Thymus (tissue), 11 donors: ENCODE data around the gene LAMB1. TPM values are rescaled to one million over a fixed set of nuclear protein-coding genes. Genes with fewer than 3 reads are reported as not detected.

ENCODE experiments used
- DNase-seq, 9 donors: peaks; one replicate each; pipeline ENCODE4 v3.0.0-alpha.2; 2013; ENCODE audit warnings: low spot score in 9 of 9, low read depth in 6 of 9, missing footprints in 1 of 9
- H3K27ac ChIP-seq, 2 donors: one replicate each; pipeline ENCODE4 v1.5.1; 2013; ENCODE audit warnings: control low read depth in 1 of 2, low read depth in 1 of 2, low read length in 1 of 2, mild to moderate bottlenecking in 1 of 2, moderate library complexity in 1 of 2
- H3K27me3 ChIP-seq, 2 donors: one replicate each; pipeline ENCODE4 v1.5.1; 2013; ENCODE audit warnings: low read length in 1 of 2; ENCODE audit not compliant: control insufficient read depth in 2 of 2, insufficient read depth in 1 of 2
- H3K36me3 ChIP-seq, 2 donors: one replicate each; pipeline ENCODE4 v1.5.1; 2013; ENCODE audit warnings: low read length in 1 of 2, mild to moderate bottlenecking in 1 of 2, moderate library complexity in 1 of 2; ENCODE audit not compliant: control insufficient read depth in 2 of 2, insufficient read depth in 2 of 2
- H3K4me1 ChIP-seq, 2 donors: one replicate each; pipeline ENCODE4 v1.5.1; 2013; ENCODE audit warnings: low read length in 2 of 2; ENCODE audit not compliant: control insufficient read depth in 2 of 2, insufficient read depth in 2 of 2
- H3K4me3 ChIP-seq, 2 donors: one replicate each; pipeline ENCODE4 v1.5.1; 2013; ENCODE audit warnings: low read length in 2 of 2, control low read depth in 1 of 2, mild to moderate bottlenecking in 1 of 2
- H3K9me3 ChIP-seq, 2 donors: one replicate each; pipeline ENCODE4 v1.5.1; 2013; ENCODE audit warnings: low read length in 1 of 2, mild to moderate bottlenecking in 1 of 2; ENCODE audit not compliant: control insufficient read depth in 2 of 2, insufficient read depth in 1 of 2
- WGBS: extraction: QIAGEN DNeasy Blood & Tissue Kit; methylation state at CpG from one replicate; pipeline ENCODE4 v1.1.7; 2013; 5-methylcytosine and 5-hydroxymethylcytosine counted together
- polyA plus RNA-seq: library from polyadenylated mRNA; stranded (reverse); fragments of 200-250 nt; gene quantifications from one replicate; pipeline ENCODE4 v1.2.3, GENCODE V29; 2013
- total RNA-seq: library from RNA; stranded (reverse); fragments of 120-200 nt; gene quantifications from one replicate; pipeline ENCODE4 v1.2.4, GENCODE V29; 2013
- donor health status: healthy.

LAMB1 gene
- total and polyA plus RNA-seq, 2 donors, result 33.4 to 251 TPM

GRCh38 chr7:107971613-107972012 lies 31.3 kb downstream of the LAMB1 start:
- Histone ChIP-seq H3K4me3 (no peak overlapping the region), H3K27ac (peak overlapping the region; percentile 36 to 69), H3K9me3 (no peaks in the 10 kb centered on the region), H3K27me3 (peaks cover 0 to 2% of the 10 kb centered on the region in 2 donors), H3K36me3 (no peaks in the 10 kb centered on the region), H3K4me1 (peaks cover 0 to 2% of the 10 kb centered on the region in 2 donors)
- no peak for DNase-seq
- WGBS, result 69% methylated on average over 1 of the region's 1 CpG

- Histone ChIP-seq H3K9me3 (no peaks in the 10 kb centered on the region), H3K27me3 (no peaks in the 10 kb centered on the region), H3K4me3 (no peak overlapping the region), H3K4me1 (peaks cover 0 to 2% of the 10 kb centered on the region in 2 donors), H3K36me3 (no peaks in the 10 kb centered on the region), H3K27ac (peak overlapping the region in 1 of 2 donors; percentile 46)
- DNase-seq, result no peak
- 94% methylated on average over 3 of the region's 3 CpGs for WGBS
Measured at GRCh38 chr7:107971100-107971499, 31.9 kb downstream of the LAMB1 start.

- H3K27ac ChIP-seq, result no peak overlapping the region
- H3K36me3 ChIP-seq, result no peaks in the 10 kb centered on the region
- H3K9me3 ChIP-seq, result no peaks in the 10 kb centered on the region
- peaks cover 0 to 2% of the 10 kb centered on the region in 2 donors for H3K4me1 ChIP-seq
- WGBS, result 97% methylated on average over 6 of the region's 6 CpGs
- no peak for DNase-seq
- no peaks in the 10 kb centered on the region for H3K27me3 ChIP-seq
- H3K4me3 ChIP-seq, result no peak overlapping the region
Measured at GRCh38 chr7:107969856-107970255, 33.1 kb downstream of the LAMB1 start.

GRCh38 chr7:107968449-107968848 lies 34.5 kb downstream of the LAMB1 start:
- WGBS, result 84% methylated on average over 3 of the region's 3 CpGs
- no peaks in the 10 kb centered on the region for H3K27me3 ChIP-seq
- H3K9me3 ChIP-seq, result no peaks in the 10 kb centered on the region
- H3K36me3 ChIP-seq, result no peaks in the 10 kb centered on the region
- no peak overlapping the region for H3K4me3 ChIP-seq
- H3K4me1 ChIP-seq, result peaks cover 0 to 2% of the 10 kb centered on the region in 2 donors
- DNase-seq, result no peak
- H3K27ac ChIP-seq, result no peak overlapping the region

GRCh38 chr7:107967420-107967819 lies 35.5 kb downstream of the LAMB1 start:
- Histone ChIP-seq H3K4me3 (no peak overlapping the region), H3K4me1 (peaks cover 0 to 2% of the 10 kb centered on the region in 2 donors), H3K27me3 (no peaks in the 10 kb centered on the region), H3K36me3 (no peaks in the 10 kb centered on the region), H3K9me3 (no peaks in the 10 kb centered on the region), H3K27ac (no peak overlapping the region)
- WGBS, result 96% methylated on average over 4 of the region's 4 CpGs
- no peak for DNase-seq

GRCh38 chr7:107966711-107967110 lies 36.2 kb downstream of the LAMB1 start:
- Histone ChIP-seq H3K27me3 (no peaks in the 10 kb centered on the region), H3K4me1 (no peaks in the 10 kb centered on the region), H3K9me3 (no peaks in the 10 kb centered on the region), H3K4me3 (no peak overlapping the region), H3K27ac (no peak overlapping the region), H3K36me3 (no peaks in the 10 kb centered on the region)
- DNase-seq, result no peak
- 94% methylated on average over 4 of the region's 4 CpGs for WGBS

- H3K36me3 ChIP-seq, result no peaks in the 10 kb centered on the region
- DNase-seq, result no peak
- 97% methylated on average over 11 of the region's 11 CpGs for WGBS
Measured at GRCh38 chr7:107964510-107964909, 38.5 kb downstream of the LAMB1 start.

GRCh38 chr7:107962817-107963216 lies 40.1 kb downstream of the LAMB1 start:
- Histone ChIP-seq H3K36me3 (no peaks in the 10 kb centered on the region), H3K27ac (no peak overlapping the region)
- WGBS, result 98% methylated on average over 9 of the region's 9 CpGs

More at GRCh38 chr7:107964510-107964909, 38.5 kb downstream of the LAMB1 start:
- H3K4me1 ChIP-seq, result no peaks in the 10 kb centered on the region
- H3K4me3 ChIP-seq, result no peak overlapping the region
- no peaks in the 10 kb centered on the region for H3K9me3 ChIP-seq
- no peak overlapping the region for H3K27ac ChIP-seq
- no peaks in the 10 kb centered on the region for H3K27me3 ChIP-seq

GRCh38 chr7:107961405-107961804 lies 41.6 kb downstream of the LAMB1 start:
- no peak overlapping the region for H3K27ac ChIP-seq
- no peaks in the 10 kb centered on the region for H3K4me1 ChIP-seq
- no peak for DNase-seq
- H3K27me3 ChIP-seq, result no peaks in the 10 kb centered on the region
- H3K9me3 ChIP-seq, result no peaks in the 10 kb centered on the region
- H3K36me3 ChIP-seq, result no peaks in the 10 kb centered on the region
- 92% methylated on average over 9 of the region's 9 CpGs for WGBS
- no peak overlapping the region for H3K4me3 ChIP-seq

More at GRCh38 chr7:107962817-107963216, 40.1 kb downstream of the LAMB1 start:
- Histone ChIP-seq H3K27me3 (no peaks in the 10 kb centered on the region), H3K4me3 (no peak overlapping the region), H3K9me3 (no peaks in the 10 kb centered on the region), H3K4me1 (no peaks in the 10 kb centered on the region)
- no peak for DNase-seq

- Histone ChIP-seq H3K9me3 (no peaks in the 10 kb centered on the region), H3K27me3 (no peaks in the 10 kb centered on the region), H3K4me1 (no peaks in the 10 kb centered on the region), H3K27ac (no peak overlapping the region), H3K4me3 (no peak overlapping the region), H3K36me3 (no peaks in the 10 kb centered on the region)
- WGBS, result 97% methylated on average over 5 of the region's 5 CpGs
- no peak for DNase-seq
Measured at GRCh38 chr7:107960272-107960671, 42.7 kb downstream of the LAMB1 start.
